HepG2 (cell line): ENCODE data around the gene SLC2A10. TPM values are rescaled to one million over a fixed set of nuclear protein-coding genes. Genes with fewer than 3 reads are reported as not detected.
A peak's percentile ranks its signal among the peaks of the same experiment; 100 is the strongest.

Experiments
- CCDC6 ChIP-seq: sonication (generic); formaldehyde crosslinking; IDR thresholded peaks from 2 replicates; pipeline ENCODE4 v1.8.1; 2022; ENCODE audit warnings: mild to moderate bottlenecking, missing genetic modification reagents, moderate library complexity
- CREB1 ChIP-seq, 2 experiments: fragments of 450-650 bp in 1 of 2; IDR thresholded peaks; 2 replicates each; pipeline ENCODE4 v1.6.1; 2016 to 2017; ENCODE audit warnings: control low read depth in 1 of 2, mild to moderate bottlenecking in 1 of 2, missing compliant biosample characterization in 1 of 2, missing genetic modification characterization in 1 of 2
- CTCF ChIP-seq: sonication (generic); formaldehyde crosslinking; IDR thresholded peaks from 2 replicates; pipeline ENCODE4 v1.5.0; 2020; ENCODE audit warnings: mild to moderate bottlenecking, missing genetic modification reagents, moderate library complexity
- GPN1 ChIP-seq: sonication (generic); formaldehyde crosslinking; IDR thresholded peaks from 2 replicates; pipeline ENCODE4 v1.5.1; 2020; ENCODE audit warnings: missing genetic modification reagents, borderline replicate concordance
- HNF4A ChIP-seq: sonication (generic); formaldehyde crosslinking; IDR thresholded peaks from 2 replicates; pipeline ENCODE4 v1.4.0; 2020; ENCODE audit warnings: missing genetic modification reagents
- HNRNPK ChIP-seq: fragments of 200-400 bp; formaldehyde crosslinking; IDR thresholded peaks from 2 replicates; pipeline ENCODE4 v1.6.1; 2018; ENCODE audit warnings: low read length, low read depth, moderate library complexity, mild to moderate bottlenecking; ENCODE audit not compliant: poor library complexity, severe bottlenecking
- KDM1A ChIP-seq: IDR thresholded peaks from 2 replicates; pipeline ENCODE4 v1.6.1; 2016; ENCODE audit warnings: missing compliant biosample characterization
- KDM5A ChIP-seq: fragments of 200-600 bp; sonication (generic); IDR thresholded peaks from 2 replicates; pipeline ENCODE4 v1.7.0; 2018; ENCODE audit warnings: antibody characterized with exemption, mild to moderate bottlenecking, low read length, borderline replicate concordance
- LCORL ChIP-seq, 2 experiments: fragments of 450-650 bp in 1 of 2; sonication (generic) in 1 of 2; formaldehyde crosslinking in 1 of 2; IDR thresholded peaks; 2 replicates each; pipeline versions ENCODE4 v1.5.0 to v1.6.1; 2017 to 2020; ENCODE audit warnings: antibody characterized with exemption in 1 of 2, missing genetic modification reagents in 1 of 2
- MEIS1 ChIP-seq: sonication (generic); formaldehyde crosslinking; IDR thresholded peaks from 2 replicates; pipeline ENCODE4 v1.9.0; 2021; ENCODE audit warnings: mild to moderate bottlenecking, missing genetic modification reagents, moderate library complexity, borderline replicate concordance
- NFE2L1 ChIP-seq: sonication (generic); formaldehyde crosslinking; IDR thresholded peaks from 2 replicates; pipeline ENCODE4 v1.4.0; 2020; ENCODE audit warnings: missing genetic modification reagents, mild to moderate bottlenecking, borderline replicate concordance
- POLR2AphosphoS2 ChIP-seq: IDR thresholded peaks from 2 replicates; pipeline ENCODE4 v1.6.1; 2011; ENCODE audit warnings: low read depth, low read length, improper control_type of control experiment
- POLR2G ChIP-seq: fragments of 200-400 bp; formaldehyde crosslinking; IDR thresholded peaks from 2 replicates; pipeline ENCODE4 v1.6.1; 2018; ENCODE audit warnings: mild to moderate bottlenecking, low read depth, low read length, moderate library complexity
- SRSF4 ChIP-seq: fragments of 200-400 bp; formaldehyde crosslinking; IDR thresholded peaks from one replicate; pipeline ENCODE4 v1.6.1; 2018; ENCODE audit warnings: mild to moderate bottlenecking, low read depth, low read length, moderate library complexity; ENCODE audit not compliant: poor library complexity, severe bottlenecking
- TOE1 ChIP-seq: sonication (generic); formaldehyde crosslinking; IDR thresholded peaks from 2 replicates; pipeline ENCODE4 v1.4.0; 2020; ENCODE audit warnings: mild to moderate bottlenecking, missing genetic modification reagents
- ZKSCAN1 ChIP-seq: fragments of 150-350 bp; IDR thresholded peaks from 2 replicates; pipeline ENCODE4 v1.6.1; 2014; ENCODE audit warnings: low read length
- ZNF12 ChIP-seq: sonication (generic); formaldehyde crosslinking; IDR thresholded peaks from 2 replicates; pipeline ENCODE4 v1.5.0; 2020; ENCODE audit warnings: missing genetic modification reagents
- ZNF256 ChIP-seq: sonication (generic); formaldehyde crosslinking; conservative IDR thresholded peaks from 2 replicates; pipeline ENCODE4 v1.4.0; 2020; ENCODE audit warnings: missing genetic modification reagents
- ZNF432 ChIP-seq: sonication (generic); formaldehyde crosslinking; IDR thresholded peaks from 2 replicates; pipeline ENCODE4 v1.5.0; 2020; ENCODE audit warnings: missing genetic modification reagents, mild to moderate bottlenecking, borderline replicate concordance
- ZNF713 ChIP-seq: sonication (generic); formaldehyde crosslinking; IDR thresholded peaks from 2 replicates; pipeline ENCODE4 v1.4.0; 2020; ENCODE audit warnings: mild to moderate bottlenecking, missing genetic modification reagents
- polyA plus RNA-seq, 8 experiments: library from polyadenylated mRNA; depleted of rRNA in 3 of 8; stranded (reverse) in 7 of 8; unstranded in 1 of 8; fragments of >200 nt; fragmentation: Illumina TruSeq in 4 of 8; extraction: Trizol in 4 of 8; gene quantifications; 2 replicates each; pipeline versions ENCODE4 v1.2.1 to v1.2.3, GENCODE V29; 2011 to 2016; ENCODE audit warnings: low read depth in 4 of 8, missing spikeins in 1 of 8, mixed read lengths in 1 of 8; ENCODE audit not compliant: insufficient read depth in 1 of 8
- total RNA-seq, 5 experiments: library from RNA; depleted of rRNA; stranded (reverse); fragments of >200 nt; fragmentation: Illumina TruSeq; extraction: Trizol; gene quantifications; 2 replicates each; pipeline ENCODE4 v1.2.3, GENCODE V29; 2016; ENCODE audit warnings: low read depth in 1 of 5
- TF ChIP-seq, protein P1 (sequence below): sonication (generic); formaldehyde crosslinking; conservative IDR thresholded peaks from 2 replicates; pipeline ENCODE4 v1.4.0; 2020; ENCODE audit warnings: mild to moderate bottlenecking, missing genetic modification reagents, moderate library complexity
- TF ChIP-seq, protein P2 (sequence below): sonication (generic); formaldehyde crosslinking; IDR thresholded peaks from 2 replicates; pipeline ENCODE4 v1.4.0; 2020; ENCODE audit warnings: mild to moderate bottlenecking, missing genetic modification reagents
- TF ChIP-seq, protein P3 (sequence below): sonication (generic); formaldehyde crosslinking; IDR thresholded peaks from 2 replicates; pipeline ENCODE4 v1.5.0; 2020; ENCODE audit warnings: missing genetic modification reagents

SLC2A10 gene
- total and polyA plus RNA-seq, 2 of the 13 experiments (the other 11 are each of a cell fraction or from before 2014, with no cell fraction given), result 16.0 to 18.4 TPM

DNA sequence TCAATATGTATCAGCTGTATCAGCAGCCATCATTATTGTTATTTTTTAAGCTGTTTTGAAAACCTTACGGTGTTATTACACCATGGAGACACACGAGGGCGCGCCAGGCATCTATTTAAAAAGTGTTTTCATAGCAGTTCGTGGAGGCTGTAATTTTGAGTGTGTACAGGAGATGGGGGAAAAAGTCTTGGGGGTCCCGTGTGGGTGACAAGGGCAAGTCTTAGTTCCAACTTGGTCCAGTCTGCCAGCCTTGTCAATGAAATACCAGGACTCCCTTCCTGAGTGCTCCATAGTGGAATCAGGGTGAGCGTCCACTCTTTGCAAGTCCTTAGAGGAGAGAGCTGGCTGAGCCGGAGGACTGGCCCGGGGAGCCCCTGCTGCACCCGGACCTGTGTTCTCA lies 43.3 kb downstream of the SLC2A10 start (continued):
- TF ChIP-seq HNRNPK (no peak), SRSF4 (no peak), ZNF256 (CRISPR knock-in tag) (no peak), KDM1A (CRISPR knock-in tag) (no peak), ZNF12 (no peak), LCORL (IDR thresholded peaks at IDR 0.05) (no peak), LCORL (CRISPR knock-in tag; IDR thresholded peaks at IDR 0.05) (0 out of 2 replicates have a peak, but pooled peaks have one; percentile 19), POLR2AphosphoS2 (no peak), CREB1 (IDR thresholded peaks at IDR 0.05) (no peak), CREB1 (CRISPR knock-in tag; IDR thresholded peaks at IDR 0.05) (no peak), ZKSCAN1 (no peak), CCDC6 (CRISPR knock-in tag) (no peak), MEIS1 (0 out of 2 replicates have a peak, but pooled peaks have one; percentile 26), CTCF (CRISPR knock-in tag) (peak; percentile 83), HNF4A (no peak), ZNF713 (CRISPR knock-in tag) (0 out of 2 replicates have a peak, but pooled peaks have one; percentile 50), GPN1 (CRISPR knock-in tag) (no peak), NFE2L1 (no peak), KDM5A (no peak), ZNF432 (CRISPR knock-in tag) (no peak), POLR2G (no peak), TOE1 (CRISPR knock-in tag) (no peak)
- TF ChIP-seq, protein P1, sequence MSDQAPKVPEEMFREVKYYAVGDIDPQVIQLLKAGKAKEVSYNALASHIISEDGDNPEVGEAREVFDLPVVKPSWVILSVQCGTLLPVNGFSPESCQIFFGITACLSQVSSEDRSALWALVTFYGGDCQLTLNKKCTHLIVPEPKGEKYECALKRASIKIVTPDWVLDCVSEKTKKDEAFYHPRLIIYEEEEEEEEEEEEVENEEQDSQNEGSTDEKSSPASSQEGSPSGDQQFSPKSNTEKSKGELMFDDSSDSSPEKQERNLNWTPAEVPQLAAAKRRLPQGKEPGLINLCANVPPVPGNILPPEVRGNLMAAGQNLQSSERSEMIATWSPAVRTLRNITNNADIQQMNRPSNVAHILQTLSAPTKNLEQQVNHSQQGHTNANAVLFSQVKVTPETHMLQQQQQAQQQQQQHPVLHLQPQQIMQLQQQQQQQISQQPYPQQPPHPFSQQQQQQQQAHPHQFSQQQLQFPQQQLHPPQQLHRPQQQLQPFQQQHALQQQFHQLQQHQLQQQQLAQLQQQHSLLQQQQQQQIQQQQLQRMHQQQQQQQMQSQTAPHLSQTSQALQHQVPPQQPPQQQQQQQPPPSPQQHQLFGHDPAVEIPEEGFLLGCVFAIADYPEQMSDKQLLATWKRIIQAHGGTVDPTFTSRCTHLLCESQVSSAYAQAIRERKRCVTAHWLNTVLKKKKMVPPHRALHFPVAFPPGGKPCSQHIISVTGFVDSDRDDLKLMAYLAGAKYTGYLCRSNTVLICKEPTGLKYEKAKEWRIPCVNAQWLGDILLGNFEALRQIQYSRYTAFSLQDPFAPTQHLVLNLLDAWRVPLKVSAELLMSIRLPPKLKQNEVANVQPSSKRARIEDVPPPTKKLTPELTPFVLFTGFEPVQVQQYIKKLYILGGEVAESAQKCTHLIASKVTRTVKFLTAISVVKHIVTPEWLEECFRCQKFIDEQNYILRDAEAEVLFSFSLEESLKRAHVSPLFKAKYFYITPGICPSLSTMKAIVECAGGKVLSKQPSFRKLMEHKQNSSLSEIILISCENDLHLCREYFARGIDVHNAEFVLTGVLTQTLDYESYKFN, result no peak
- TF ChIP-seq, protein P2, sequence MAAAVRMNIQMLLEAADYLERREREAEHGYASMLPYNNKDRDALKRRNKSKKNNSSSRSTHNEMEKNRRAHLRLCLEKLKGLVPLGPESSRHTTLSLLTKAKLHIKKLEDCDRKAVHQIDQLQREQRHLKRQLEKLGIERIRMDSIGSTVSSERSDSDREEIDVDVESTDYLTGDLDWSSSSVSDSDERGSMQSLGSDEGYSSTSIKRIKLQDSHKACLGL (CRISPR knock-in tag), result no peak
- TF ChIP-seq, protein P3, sequence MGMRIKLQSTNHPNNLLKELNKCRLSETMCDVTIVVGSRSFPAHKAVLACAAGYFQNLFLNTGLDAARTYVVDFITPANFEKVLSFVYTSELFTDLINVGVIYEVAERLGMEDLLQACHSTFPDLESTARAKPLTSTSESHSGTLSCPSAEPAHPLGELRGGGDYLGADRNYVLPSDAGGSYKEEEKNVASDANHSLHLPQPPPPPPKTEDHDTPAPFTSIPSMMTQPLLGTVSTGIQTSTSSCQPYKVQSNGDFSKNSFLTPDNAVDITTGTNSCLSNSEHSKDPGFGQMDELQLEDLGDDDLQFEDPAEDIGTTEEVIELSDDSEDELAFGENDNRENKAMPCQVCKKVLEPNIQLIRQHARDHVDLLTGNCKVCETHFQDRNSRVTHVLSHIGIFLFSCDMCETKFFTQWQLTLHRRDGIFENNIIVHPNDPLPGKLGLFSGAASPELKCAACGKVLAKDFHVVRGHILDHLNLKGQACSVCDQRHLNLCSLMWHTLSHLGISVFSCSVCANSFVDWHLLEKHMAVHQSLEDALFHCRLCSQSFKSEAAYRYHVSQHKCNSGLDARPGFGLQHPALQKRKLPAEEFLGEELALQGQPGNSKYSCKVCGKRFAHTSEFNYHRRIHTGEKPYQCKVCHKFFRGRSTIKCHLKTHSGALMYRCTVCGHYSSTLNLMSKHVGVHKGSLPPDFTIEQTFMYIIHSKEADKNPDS (CRISPR knock-in tag), result no peak
